ENCODE data around the gene CCDC85B. TPM values are rescaled to one million over a fixed set of nuclear protein-coding genes. Genes with fewer than 3 reads are reported as not detected.
A peak's percentile ranks its signal among the peaks of the same experiment; 100 is the strongest.

CCDC85B gene
- total RNA-seq, 4 donors from 2014 or later, result 44.9 to 61.0 (median 53.1) TPM

DNA sequence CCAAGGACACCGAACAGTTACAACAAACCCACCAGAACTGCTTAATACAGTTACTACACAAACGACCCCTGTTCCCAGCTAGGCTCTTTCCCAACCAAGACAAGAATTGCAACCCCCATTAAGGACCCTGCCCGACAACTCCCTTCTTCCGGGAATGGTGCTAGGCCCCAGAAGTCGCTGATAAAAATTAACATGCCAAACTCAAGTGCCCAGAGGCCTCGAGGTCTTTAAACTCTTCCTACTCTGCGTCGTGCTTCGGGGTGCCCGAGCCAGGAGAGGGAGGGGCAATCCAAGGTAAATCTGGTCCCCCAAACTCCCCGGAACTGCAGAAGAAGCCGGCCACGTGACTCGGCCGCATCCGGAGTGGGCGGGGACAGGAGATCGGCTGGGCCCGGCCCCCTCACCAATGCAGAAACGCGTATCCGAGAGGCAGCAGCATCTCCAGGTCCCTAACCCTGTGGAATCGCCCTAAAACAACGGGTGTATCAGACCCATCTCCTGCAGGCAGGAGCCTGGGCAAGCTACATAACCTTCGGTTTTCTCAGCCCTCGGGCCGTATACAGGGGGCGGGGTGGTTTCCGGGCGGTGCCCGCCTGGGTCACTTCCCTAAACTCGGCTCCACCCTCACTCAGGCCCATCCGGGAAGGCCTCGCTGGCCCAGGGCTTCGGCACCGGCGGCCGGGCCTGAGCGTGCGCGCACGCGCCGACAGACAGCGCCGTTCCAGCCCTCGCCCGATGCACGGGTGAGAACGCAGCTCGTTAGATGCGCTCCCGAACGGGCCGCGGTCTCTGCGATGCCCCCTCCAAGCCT is 33.6 kb upstream of the CCDC85B start:
- TF ChIP-seq, protein P1, sequence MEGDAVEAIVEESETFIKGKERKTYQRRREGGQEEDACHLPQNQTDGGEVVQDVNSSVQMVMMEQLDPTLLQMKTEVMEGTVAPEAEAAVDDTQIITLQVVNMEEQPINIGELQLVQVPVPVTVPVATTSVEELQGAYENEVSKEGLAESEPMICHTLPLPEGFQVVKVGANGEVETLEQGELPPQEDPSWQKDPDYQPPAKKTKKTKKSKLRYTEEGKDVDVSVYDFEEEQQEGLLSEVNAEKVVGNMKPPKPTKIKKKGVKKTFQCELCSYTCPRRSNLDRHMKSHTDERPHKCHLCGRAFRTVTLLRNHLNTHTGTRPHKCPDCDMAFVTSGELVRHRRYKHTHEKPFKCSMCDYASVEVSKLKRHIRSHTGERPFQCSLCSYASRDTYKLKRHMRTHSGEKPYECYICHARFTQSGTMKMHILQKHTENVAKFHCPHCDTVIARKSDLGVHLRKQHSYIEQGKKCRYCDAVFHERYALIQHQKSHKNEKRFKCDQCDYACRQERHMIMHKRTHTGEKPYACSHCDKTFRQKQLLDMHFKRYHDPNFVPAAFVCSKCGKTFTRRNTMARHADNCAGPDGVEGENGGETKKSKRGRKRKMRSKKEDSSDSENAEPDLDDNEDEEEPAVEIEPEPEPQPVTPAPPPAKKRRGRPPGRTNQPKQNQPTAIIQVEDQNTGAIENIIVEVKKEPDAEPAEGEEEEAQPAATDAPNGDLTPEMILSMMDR (IDR thresholded peaks at IDR 0.05), result no peak
- TF ChIP-seq POLR2A (IDR thresholded peaks at IDR 0.05), result no peak
- DNase-seq (ENCODE audit: low spot score in 2 of 2), result peak; percentile 83 to 97
- intact Hi-C loops (cut with DNase I; ENCODE audit: low total_unique reads), result no loop called here
- 3% methylated on average over 19 to 32 of the region's 57 CpGs for WGBS, 2 donors
- H3K4me3 ChIP-seq (ENCODE audit: low read depth, poor library complexity, severe bottlenecking), result peak overlapping the region; percentile 94

DNA sequence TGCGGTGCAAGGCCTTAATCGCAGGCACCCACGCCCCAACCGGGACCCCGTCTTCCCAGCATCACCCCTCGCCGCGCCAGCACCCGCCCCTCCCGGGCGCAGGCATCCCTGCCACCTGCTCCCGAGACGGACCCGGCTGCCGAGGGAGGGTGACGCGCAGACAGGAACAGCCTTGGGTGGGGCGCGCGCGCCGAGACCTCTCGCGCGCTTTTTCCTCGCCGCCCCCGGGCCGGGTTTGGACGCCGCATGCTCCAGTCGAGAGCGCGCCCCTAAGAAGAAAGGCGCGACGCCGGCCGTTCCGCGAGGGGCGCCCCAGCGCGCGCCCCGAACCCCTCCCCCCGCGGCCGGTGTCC is 33.0 kb upstream of the CCDC85B start:
- DNase-seq (ENCODE audit: low spot score in 2 of 2), result peak in 1 of 2 donors; percentile 93
- no peak for TF ChIP-seq POLR2A (IDR thresholded peaks at IDR 0.05)
- TF ChIP-seq, protein P1 (IDR thresholded peaks at IDR 0.05), result no peak
- 0 to 1% methylated on average over 13 to 32 of the region's 49 CpGs for WGBS, 2 donors
- peak overlapping the region; percentile 94 for H3K4me3 ChIP-seq (ENCODE audit: low read depth, poor library complexity, severe bottlenecking)
- intact Hi-C loops (cut with DNase I; ENCODE audit: low total_unique reads), result no loop called here

DNA sequence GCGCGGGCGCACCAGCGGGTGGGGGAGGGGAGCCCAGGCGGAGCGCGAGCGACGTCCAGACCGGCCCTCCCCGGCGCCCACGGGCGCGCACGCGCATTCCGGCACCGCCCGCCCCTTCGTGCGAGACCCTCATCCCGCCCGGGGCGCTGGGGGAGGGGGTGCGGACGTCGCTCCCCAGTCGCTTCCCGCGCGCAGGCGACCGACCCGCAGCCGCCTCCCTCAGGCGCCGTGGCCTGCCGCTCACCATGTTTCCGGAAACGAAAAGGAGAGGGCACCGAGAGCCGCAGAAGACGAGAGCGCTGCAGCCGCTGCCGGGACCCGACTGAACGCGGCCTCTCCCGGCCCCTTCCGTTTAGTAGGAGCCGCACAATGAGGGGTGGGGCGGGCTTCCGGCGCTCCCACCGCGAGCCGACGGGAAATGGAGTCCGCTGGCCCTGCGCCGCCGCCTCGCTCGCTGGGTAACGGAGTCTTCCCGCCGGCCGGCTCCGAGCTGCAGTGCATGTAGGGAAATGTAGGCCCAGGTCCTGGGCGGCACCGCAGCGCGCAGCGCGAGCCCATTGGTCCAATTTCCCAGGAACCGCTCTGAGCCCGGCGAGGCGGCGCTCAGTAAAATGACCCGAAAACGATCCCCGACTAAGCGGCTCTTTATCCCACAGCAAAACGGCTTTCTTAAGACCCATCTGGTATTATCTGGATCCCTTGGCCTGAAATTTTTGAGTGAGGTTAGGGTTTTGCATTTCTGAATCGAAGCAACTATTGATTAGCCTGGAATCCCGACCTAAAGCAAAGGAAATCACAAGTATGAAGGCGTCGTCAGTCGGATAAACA is 32.4 kb upstream of the CCDC85B start, which contains the start of gene CFL1:
CFL1 (minus strand) TSS at position 328 of the 828 bp plus-strand sequence; CDS start at position 247, 81 bp downstream.
- peak within 1 kb of the TSS; percentile 94 for H3K4me3 ChIP-seq (ENCODE audit: low read depth, poor library complexity, severe bottlenecking)
- peak; percentile 97 to 100 for DNase-seq (ENCODE audit: low spot score in 2 of 2)
- intact Hi-C loops (cut with DNase I; ENCODE audit: low total_unique reads), result no loop called here
- TF ChIP-seq, protein P1 (IDR thresholded peaks at IDR 0.05), result no peak
- peak in 1 of 2 donors; percentile 76 for TF ChIP-seq POLR2A (IDR thresholded peaks at IDR 0.05)
- 0% methylated on average over 48 to 50 of the region's 92 CpGs for WGBS, 2 donors

DNA sequence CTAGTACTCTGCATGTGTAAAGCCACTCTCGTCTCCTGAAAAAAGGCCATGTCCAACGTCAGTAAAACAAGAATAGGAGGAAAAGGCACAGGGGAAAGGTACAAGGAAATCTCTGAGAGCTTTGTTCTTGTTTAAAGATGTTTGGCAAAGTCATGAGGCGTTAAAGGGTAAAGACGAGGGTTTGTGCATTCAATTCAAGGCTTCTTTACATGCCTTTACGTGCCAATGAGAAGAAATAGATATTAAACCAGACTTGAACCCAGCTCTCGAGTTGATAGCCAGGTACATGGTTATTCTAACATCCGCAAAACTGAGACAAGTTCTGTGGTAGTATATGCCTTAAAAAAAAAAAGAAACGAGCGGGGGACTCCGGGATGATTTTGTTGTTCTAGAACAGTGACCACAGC is 31.8 kb upstream of the CCDC85B start:
- TF ChIP-seq POLR2A (IDR thresholded peaks at IDR 0.05), result no peak
- TF ChIP-seq, protein P1 (IDR thresholded peaks at IDR 0.05), result no peak
- intact Hi-C loops (cut with DNase I; ENCODE audit: low total_unique reads), result no loop called here
- 0 to 1% methylated on average over 10 of the region's 10 CpGs for WGBS, 2 donors
- H3K4me3 ChIP-seq (ENCODE audit: low read depth, poor library complexity, severe bottlenecking), result no peak overlapping the region
- DNase-seq (ENCODE audit: low spot score in 2 of 2), result no peak

DNA sequence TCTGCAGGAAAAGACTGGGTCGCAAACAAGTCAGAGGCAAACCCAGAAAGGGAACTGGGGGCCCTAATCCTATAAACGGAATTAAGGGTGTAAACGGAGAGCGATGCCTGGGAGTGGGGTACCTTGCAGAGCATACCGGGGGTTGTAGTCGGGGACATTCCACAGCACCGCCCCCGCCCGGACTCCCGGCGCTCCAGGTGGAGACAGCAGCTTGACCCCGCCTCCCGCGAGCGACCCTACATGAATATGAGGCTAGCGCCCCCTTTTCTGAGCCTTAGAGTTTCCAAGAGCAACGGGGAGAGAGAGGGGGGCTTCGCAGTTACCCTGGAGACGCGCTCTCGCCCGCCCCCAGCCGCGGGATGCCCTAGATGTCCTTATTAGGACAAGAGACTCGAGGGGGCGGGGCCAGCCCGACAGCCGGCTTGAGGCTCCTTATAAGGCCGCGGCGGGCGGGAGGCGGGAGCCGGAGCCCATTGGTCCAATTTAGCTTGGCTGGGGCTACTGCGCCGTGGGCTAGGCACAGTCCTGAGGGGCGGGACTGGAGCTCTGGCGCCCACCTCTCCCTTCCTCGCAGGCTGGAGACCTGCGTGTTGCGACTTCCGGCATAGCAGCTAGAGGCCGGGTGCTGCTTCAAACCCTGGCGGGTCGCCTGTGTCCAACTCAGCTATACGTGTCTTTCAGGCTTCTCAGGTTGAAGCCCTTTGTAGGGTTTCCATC is 31.2 kb upstream of the CCDC85B start:
- peak overlapping the region; percentile 49 for H3K4me3 ChIP-seq (ENCODE audit: low read depth, poor library complexity, severe bottlenecking)
- intact Hi-C loops (cut with DNase I; ENCODE audit: low total_unique reads), result no loop called here
- TF ChIP-seq POLR2A (IDR thresholded peaks at IDR 0.05), result peak in 1 of 2 donors; percentile 86
- TF ChIP-seq, protein P1 (IDR thresholded peaks at IDR 0.05), result no peak
- peak; percentile 99 to 100 for DNase-seq (ENCODE audit: low spot score in 2 of 2)
- 2% methylated on average over 25 to 46 of the region's 46 CpGs for WGBS, 2 donors
